GM12872 (cell line): ENCODE data around the gene MUSTN1.

Experiments
- CTCF ChIP-seq: IDR thresholded peaks from 3 replicates; pipeline ENCODE4 v1.5.1; 2011; ENCODE audit warnings: low read depth, mild to moderate bottlenecking, low read length, moderate library complexity; ENCODE audit not compliant: insufficient read depth

Gene MUSTN1

DNA sequence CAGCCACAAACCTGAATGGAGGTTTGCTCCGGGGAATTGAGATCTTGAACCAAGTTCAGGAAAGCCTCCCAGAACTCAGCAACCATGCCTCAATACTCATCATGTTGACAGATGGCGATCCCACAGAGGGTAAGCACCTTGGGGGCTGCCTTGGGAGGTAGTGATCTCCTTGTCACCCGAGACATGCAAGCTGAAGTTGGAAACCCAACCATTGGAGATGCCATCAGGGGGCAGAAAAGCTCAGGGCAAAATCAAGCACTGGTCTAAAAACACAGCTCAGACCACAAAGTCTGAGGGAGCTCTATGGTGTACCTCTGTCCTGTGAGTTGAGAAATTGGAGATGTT is 51.6 kb downstream of the MUSTN1 start:
- no peak for TF ChIP-seq CTCF
